Loucy (cell line): Measurements from ENCODE around the gene SOCS4.

Source experiments
- EZH2phosphoT487 ChIP-seq: fragments of 200-600 bp; IDR thresholded peaks from 2 replicates; pipeline ENCODE4 v1.6.1; 2018; ENCODE audit warnings: antibody characterized with exemption, mild to moderate bottlenecking, moderate library complexity, borderline replicate concordance
- TF ChIP-seq, protein P1 (sequence below): fragments of 200-600 bp; sonication (generic); conservative IDR thresholded peaks from 2 replicates; pipeline ENCODE4 v1.5.1; 2014; ENCODE audit warnings: mild to moderate bottlenecking, antibody characterized with exemption, low read length

DNA sequence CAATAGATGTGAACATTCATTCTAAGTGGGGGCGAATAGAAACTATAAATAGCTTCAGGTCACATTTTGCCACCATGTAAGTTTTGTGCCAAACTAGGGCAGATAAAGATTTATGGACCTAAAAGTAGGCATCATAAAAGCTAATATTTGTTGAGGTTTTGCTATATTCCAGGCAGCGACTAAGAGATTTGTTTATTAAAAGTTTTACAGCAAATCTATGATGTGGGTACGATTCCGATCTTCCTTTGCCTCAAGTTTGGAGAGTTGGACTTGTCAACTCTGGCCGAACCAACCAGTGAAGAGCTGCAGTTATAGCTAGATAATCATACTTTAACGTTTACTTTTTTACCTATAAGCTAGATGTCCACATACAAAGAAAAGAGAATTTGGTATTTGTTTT, 26.0 kb downstream of the SOCS4 start:
- TF ChIP-seq, protein P1, sequence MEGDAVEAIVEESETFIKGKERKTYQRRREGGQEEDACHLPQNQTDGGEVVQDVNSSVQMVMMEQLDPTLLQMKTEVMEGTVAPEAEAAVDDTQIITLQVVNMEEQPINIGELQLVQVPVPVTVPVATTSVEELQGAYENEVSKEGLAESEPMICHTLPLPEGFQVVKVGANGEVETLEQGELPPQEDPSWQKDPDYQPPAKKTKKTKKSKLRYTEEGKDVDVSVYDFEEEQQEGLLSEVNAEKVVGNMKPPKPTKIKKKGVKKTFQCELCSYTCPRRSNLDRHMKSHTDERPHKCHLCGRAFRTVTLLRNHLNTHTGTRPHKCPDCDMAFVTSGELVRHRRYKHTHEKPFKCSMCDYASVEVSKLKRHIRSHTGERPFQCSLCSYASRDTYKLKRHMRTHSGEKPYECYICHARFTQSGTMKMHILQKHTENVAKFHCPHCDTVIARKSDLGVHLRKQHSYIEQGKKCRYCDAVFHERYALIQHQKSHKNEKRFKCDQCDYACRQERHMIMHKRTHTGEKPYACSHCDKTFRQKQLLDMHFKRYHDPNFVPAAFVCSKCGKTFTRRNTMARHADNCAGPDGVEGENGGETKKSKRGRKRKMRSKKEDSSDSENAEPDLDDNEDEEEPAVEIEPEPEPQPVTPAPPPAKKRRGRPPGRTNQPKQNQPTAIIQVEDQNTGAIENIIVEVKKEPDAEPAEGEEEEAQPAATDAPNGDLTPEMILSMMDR, result no peak
- no peak for TF ChIP-seq EZH2phosphoT487
